Left lung (tissue), 10 donors: ENCODE data around the gene SEM1. TPM values are rescaled to one million over a fixed set of nuclear protein-coding genes. Genes with fewer than 3 reads are reported as not detected.

ENCODE experiments used
- ATAC-seq: fragments of 200-7000 bp; cut with Tn5 transposase; one replicate; pipeline ENCODE4 v1.9.1; 2020; ENCODE audit warnings: moderate library complexity
- DNase-seq, 4 donors: peaks; one replicate each; pipeline ENCODE4 v3.0.0-alpha.2; 2013 to 2020
- H3K27ac ChIP-seq, 2 donors: fragments of 200-600 bp; sonication (generic) in 1 of 2; one replicate each; pipeline versions ENCODE4 v1.5.0 to v1.8.0; 2020 to 2021
- H3K27me3 ChIP-seq, 2 donors: fragments of 200-600 bp; sonication (generic) in 1 of 2; one replicate each; pipeline versions ENCODE4 v1.5.0 to v1.8.0; 2020 to 2021
- H3K36me3 ChIP-seq, 2 donors: fragments of 200-600 bp; sonication (generic) in 1 of 2; one replicate each; pipeline versions ENCODE4 v1.5.0 to v1.8.0; 2020 to 2021
- H3K4me1 ChIP-seq, 2 donors: fragments of 200-600 bp; one replicate each; pipeline ENCODE4 v1.8.0; 2021
- H3K4me3 ChIP-seq, 2 donors: fragments of 200-600 bp; sonication (generic) in 1 of 2; one replicate each; pipeline versions ENCODE4 v1.5.0 to v1.8.0; 2020 to 2021; ENCODE audit warnings: mild to moderate bottlenecking in 1 of 2
- H3K9me3 ChIP-seq, 2 donors: fragments of 200-600 bp; sonication (generic) in 1 of 2; one replicate each; pipeline versions ENCODE4 v1.5.0 to v1.8.0; 2020 to 2021
- CTCF ChIP-seq, 2 donors: fragments of 200-600 bp; sonication (generic) in 1 of 2; IDR thresholded peaks; one replicate each; pipeline versions ENCODE4 v1.5.0 to v1.8.0; 2021; ENCODE audit warnings: antibody characterized with exemption in 2 of 2
- intact Hi-C, 2 donors: fragments of 100-400 bp; cut with DNase I; formaldehyde crosslinking; loops; one replicate each; pipeline versions ENCODE4 v1.11.2 to v1.14.2; 2022
- polyA plus RNA-seq, 6 donors: library from polyadenylated mRNA; unstranded; fragments of 120-200 nt; gene quantifications; one replicate each; pipeline ENCODE4 v1.2.1, GENCODE V29; 2013; ENCODE audit not compliant: insufficient read length in 6 of 6
- total RNA-seq, 2 donors: library from RNA; stranded (reverse); fragmentation: NEBNext Ultra II Directional; extraction: Animal tissue kit (Norgen Biotek cat#: 25700); gene quantifications; one replicate each; pipeline ENCODE4 v1.2.1, GENCODE V29; 2021
- donor health status: DM: no; HTN: yes; CAD: no.
- donor health status: DM: no; HTN: no; CAD: no.

Gene SEM1
- total and polyA plus RNA-seq, 8 donors = 34.1 to 200 (median 179) TPM

GRCh38 chr7:96719164-96719563 lies 9.5 kb upstream of the SEM1 start:
- Histone ChIP-seq H3K4me3 (no peak overlapping the region), H3K9me3 (no peaks in the 10 kb centered on the region), H3K4me1 (no peaks in the 10 kb centered on the region), H3K27me3 (peaks cover 6 to 30% of the 10 kb centered on the region in 2 donors), H3K36me3 (no peaks in the 10 kb centered on the region), H3K27ac (no peak overlapping the region)
- TF ChIP-seq CTCF (IDR thresholded peaks at IDR 0.05) = no peak
- no peak for ATAC-seq
- no peak for DNase-seq
- intact Hi-C loops = no loop called here

GRCh38 chr7:96718107-96719003 lies 8.7 kb upstream of the SEM1 start:
- H3K27me3 ChIP-seq = peaks cover 6 to 31% of the 10 kb centered on the region in 2 donors

GRCh38 chr7:96713037-96713436 lies 3.4 kb upstream of the SEM1 start:
- H3K36me3 ChIP-seq = no peaks in the 10 kb centered on the region
- H3K27me3 ChIP-seq = peaks cover 3 to 23% of the 10 kb centered on the region in 2 donors
- peaks cover 0 to 10% of the 10 kb centered on the region in 2 donors for H3K9me3 ChIP-seq
- DNase-seq (no peak), ATAC-seq (no peak)
- intact Hi-C loops = no loop called here
- no peak for TF ChIP-seq CTCF (IDR thresholded peaks at IDR 0.05)
- H3K4me3 ChIP-seq = no peak overlapping the region
- peaks cover 6 to 14% of the 10 kb centered on the region in 2 donors for H3K4me1 ChIP-seq
- no peak overlapping the region for H3K27ac ChIP-seq

More at GRCh38 chr7:96718107-96719003, 8.7 kb upstream of the SEM1 start:
- no peak for TF ChIP-seq CTCF (IDR thresholded peaks at IDR 0.05)
- intact Hi-C loops = no loop called here
- DNase-seq = no peak
- Histone ChIP-seq H3K4me3 (no peak overlapping the region), H3K9me3 (peaks cover 0 to 3% of the 10 kb centered on the region in 2 donors), H3K4me1 (no peaks in the 10 kb centered on the region), H3K27ac (no peak overlapping the region), H3K36me3 (no peaks in the 10 kb centered on the region)
- ATAC-seq = no peak

GRCh38 chr7:96710544-96710943 lies 898 bp upstream of the SEM1 start:
- H3K4me1 ChIP-seq = peaks cover 10 to 25% of the 10 kb centered on the region in 2 donors
- H3K27me3 ChIP-seq = peaks cover 0 to 9% of the 10 kb centered on the region in 2 donors
- no peak overlapping the region for H3K4me3 ChIP-seq

More at GRCh38 chr7:96710544-96710943, 898 bp upstream of the SEM1 start:
- Histone ChIP-seq H3K9me3 (peaks cover 0 to 10% of the 10 kb centered on the region in 2 donors), H3K36me3 (no peaks in the 10 kb centered on the region), H3K27ac (no peak overlapping the region)
- DNase-seq (no peak), ATAC-seq (no peak)
- TF ChIP-seq CTCF (IDR thresholded peaks at IDR 0.05) = no peak
- intact Hi-C loops = no loop called here
